GM12874 (cell line): ENCODE results near the gene SH2D4B.
A peak's percentile ranks its signal among the peaks of the same experiment; 100 is the strongest.

ENCODE experiments used
- TF ChIP-seq, protein P1 (sequence below): IDR thresholded peaks from 2 replicates; pipeline ENCODE4 v1.5.1; 2011; ENCODE audit warnings: low read depth, mild to moderate bottlenecking, control low read depth, low read length, moderate library complexity; ENCODE audit not compliant: insufficient read depth

Gene SH2D4B

DNA sequence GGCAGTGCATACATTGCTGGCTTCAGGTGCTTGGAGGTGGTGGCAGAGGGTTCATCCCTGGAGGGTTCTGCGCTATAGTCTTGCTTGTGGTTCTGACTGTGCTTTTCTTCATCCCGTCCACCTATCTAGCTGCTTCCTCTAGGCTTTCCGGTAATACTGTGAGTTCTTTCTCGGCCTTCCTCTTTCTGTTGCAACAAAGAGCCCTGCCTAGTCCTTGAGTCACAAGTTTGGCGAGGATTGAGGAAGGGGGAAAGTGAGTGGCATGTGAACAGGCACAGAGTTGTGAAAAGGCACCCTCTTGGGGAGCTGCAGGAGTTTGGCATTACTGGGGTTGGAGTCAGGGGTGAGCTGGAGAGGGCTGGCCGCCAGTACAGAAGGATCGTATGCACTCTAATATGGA, 123.0 kb downstream of the SH2D4B start:
- TF ChIP-seq, protein P1, sequence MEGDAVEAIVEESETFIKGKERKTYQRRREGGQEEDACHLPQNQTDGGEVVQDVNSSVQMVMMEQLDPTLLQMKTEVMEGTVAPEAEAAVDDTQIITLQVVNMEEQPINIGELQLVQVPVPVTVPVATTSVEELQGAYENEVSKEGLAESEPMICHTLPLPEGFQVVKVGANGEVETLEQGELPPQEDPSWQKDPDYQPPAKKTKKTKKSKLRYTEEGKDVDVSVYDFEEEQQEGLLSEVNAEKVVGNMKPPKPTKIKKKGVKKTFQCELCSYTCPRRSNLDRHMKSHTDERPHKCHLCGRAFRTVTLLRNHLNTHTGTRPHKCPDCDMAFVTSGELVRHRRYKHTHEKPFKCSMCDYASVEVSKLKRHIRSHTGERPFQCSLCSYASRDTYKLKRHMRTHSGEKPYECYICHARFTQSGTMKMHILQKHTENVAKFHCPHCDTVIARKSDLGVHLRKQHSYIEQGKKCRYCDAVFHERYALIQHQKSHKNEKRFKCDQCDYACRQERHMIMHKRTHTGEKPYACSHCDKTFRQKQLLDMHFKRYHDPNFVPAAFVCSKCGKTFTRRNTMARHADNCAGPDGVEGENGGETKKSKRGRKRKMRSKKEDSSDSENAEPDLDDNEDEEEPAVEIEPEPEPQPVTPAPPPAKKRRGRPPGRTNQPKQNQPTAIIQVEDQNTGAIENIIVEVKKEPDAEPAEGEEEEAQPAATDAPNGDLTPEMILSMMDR, result no peak

DNA sequence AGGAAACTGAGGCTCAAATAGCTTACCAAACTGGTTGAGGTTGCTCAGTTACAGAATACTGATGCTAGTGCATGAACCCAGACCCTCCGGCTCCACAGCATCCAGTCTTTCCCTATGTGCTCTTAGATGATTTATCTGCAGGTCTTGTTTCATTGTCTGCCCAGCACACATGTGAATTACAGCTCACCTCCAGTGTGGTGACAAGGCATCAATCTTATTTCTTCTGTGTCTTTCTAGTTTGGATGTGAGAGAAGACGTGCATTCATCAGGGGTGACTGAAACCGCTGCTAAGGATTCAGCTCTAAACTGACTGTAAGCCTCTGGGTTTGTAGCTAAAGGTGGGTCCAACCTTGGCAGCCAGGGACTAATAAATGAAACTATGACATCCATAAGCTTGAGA, 123.8 kb downstream of the SH2D4B start:
- TF ChIP-seq, protein P1, result no peak

DNA sequence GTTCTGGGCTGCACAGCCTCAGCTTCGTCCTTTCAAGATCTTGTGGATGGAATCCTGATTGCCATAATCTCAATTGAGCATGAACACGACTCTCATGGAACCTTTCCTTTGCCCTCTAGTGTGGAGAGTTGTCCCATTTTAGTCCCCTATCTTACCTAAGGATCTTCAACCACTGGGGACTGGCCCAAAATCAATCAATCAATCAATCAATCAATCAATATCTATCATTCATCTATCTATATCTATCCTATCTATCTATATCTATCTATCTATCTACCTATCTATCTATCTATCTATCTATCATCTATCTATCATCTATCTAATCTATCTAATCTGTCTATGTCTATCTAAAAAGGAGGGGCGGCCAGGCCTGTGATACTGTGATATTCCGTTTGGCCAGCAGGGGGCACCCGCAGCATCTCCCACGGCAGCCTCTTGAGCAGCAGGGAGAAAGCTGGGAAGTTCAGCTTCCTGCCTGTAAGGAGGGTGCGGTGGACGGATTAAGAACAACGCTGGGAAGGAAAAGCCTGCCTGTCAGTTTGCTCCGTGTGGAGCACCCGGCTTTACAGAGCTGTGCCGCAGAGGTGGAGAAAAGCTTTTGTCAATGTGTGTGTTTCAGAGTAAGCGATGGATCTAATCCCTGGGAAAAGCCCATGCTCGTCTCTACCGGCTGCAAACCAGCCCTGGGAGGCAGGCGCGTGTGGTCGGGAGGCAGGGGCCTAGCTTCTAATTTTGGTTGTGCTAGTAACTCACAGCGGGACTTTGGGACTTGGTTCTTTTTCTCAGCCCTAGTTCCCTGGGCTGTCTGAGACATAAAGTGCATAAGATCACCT, 124.9 kb downstream of the SH2D4B start:
- TF ChIP-seq, protein P1, result peak; percentile 72

DNA sequence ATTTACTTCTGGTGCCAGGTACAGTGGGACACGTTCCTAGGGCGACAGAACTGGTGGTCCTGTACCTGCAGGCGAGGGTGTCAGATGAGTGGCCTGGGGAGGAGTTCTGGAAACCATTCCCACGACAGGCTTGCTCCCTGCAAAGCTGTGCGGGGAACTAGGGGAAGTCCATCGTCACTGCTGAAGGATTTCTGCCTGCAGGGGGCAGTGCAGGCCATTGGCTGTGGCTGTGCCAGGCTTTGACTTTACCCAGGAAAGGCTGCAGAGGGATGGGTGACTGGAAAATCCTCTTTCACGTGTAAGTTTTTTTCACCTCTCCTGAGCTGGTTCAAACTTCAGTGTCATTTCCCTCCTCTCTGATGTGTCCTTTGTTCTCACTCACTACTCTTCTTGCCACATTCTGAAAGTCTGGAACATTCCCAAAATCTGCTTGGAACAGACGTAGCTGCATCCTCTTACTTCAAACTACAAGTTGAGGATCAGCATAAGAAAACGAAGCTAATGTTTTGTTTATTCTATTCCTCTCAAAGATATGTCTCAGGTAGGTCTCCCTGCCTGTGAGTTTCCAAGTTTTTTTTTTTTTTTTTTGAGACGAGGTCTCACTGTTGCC, 126.5 kb downstream of the SH2D4B start:
- TF ChIP-seq, protein P1, result peak; percentile 94

DNA sequence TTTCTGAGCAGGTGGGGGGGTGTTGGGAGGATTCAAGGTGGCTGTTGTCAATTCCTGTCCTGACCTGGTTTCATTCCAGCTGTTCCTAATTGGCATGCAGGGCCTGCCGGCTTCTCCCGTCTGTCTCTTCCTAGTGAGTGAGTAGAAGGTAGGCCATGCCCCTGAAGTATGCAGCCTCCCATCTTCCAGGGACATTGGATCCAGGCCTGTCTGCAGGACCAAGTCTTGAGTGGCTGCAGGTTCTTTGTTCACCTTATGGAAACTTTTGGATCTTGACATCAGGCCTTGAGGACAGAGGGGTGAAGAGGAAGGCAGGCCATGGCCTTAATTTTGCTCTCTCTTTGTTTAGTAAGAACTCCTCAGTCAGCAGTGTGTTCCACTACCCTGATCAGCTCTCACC, 131.8 kb downstream of the SH2D4B start:
- TF ChIP-seq, protein P1, result no peak

DNA sequence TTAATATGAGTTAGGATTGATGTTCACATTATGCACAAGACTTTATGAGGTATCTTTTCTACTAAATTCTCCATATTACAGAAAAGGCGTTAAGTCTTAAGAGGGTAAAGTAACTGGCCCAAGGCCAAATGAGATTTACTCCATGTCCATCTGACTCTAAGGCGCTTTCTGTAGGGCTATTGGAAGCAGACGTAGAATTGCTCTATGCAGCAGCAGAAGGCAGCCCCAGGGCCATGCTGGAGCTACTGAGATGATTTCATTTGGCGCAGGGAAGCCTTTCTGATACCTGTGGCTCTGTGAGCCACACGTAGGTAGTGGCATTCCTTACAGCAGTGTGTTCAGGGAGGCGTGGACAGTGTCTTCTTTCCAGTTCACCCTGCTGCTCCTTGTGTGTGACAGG, 133.1 kb downstream of the SH2D4B start:
- TF ChIP-seq, protein P1, result no peak

DNA sequence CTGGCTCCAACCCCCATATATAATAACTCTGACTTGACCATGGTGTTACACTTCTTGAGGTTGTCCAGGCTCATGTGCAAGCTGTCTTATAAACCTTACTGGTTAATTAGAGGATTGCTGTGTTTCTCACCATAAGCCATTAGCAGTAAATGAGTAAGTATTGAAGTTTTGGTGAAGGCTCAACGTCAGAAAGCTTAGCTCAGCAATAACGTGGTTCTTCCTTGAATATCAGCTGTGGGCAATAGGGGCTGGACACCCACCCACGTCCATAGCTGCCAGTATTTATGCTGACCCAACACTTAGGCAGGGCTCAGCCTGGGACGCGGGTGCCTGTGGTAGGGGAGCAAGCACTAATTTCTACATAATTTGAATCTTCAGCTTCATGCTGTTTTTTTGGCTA, 134.1 kb downstream of the SH2D4B start:
- TF ChIP-seq, protein P1, result no peak
